COLO668 (cell line): ENCODE results near the gene ATP11A.

ENCODE experiments used
- DNase-seq: peaks from one replicate; lab custom pipeline; 2025; ENCODE audit not compliant: unreplicated experiment; lab: John Stamatoyannopoulos, UW

ATP11A gene

GRCh38 chr13:112689303-112690245 is at the start of gene ATP11A:
Gene ATP11A (plus strand): TSS chr13:112690038. CDS start chr13:112690417, 379 bp downstream.
- peak; percentile 99 for DNase-seq

GRCh38 chr13:112641456-112642089 is 48.3 kb upstream of the ATP11A start:
- DNase-seq, result no peak

DNA sequence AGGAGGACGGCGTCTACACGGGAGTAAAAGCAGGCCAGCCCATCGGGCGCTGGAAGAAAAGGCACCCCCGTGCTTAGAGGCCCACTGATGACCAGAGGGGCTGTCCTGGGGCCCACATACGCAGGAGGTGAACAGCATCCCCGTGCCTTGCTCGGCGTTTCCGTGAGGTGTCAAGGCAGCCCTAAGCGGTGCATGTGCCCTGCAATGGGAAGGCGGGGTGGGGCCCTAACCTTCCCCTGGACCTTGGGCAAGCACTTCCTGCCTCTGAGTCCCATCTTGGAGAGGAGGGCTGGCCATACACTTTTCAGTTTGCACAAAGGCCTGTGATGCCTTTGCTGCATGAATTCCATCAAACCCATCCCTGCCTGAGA is 47.8 kb upstream of the ATP11A start:
- no peak for DNase-seq

GRCh38 chr13:112643759-112644459 is 45.9 kb upstream of the ATP11A start:
- peak; percentile 59 for DNase-seq

- DNase-seq, result no peak
Observed at GRCh38 chr13:112645327-112645914, 44.4 kb upstream of the ATP11A start.

- DNase-seq, result no peak
Observed at GRCh38 chr13:112647256-112647655, 42.6 kb upstream of the ATP11A start.

DNA sequence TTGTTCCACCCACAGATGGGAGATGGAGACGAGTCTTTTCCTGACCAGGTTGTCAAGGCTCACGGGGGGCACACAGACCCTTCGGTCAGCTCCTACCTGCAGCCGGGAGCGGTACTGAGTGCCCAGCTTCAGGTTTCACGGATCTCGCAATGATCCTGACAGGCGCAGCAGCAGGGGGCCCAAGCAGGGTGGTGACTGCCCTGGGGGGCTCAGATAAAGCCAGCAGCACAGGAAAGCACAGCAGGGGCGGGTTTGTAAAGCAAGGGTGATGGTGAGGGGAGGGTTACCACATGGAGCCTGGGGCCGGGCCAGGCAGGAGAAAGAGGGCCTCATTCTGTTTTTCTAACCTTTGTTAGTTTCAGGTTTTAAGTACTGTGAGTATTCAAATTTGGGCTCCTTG is 41.7 kb upstream of the ATP11A start:
- DNase-seq, result no peak

- no peak for DNase-seq
Observed at GRCh38 chr13:112648966-112649690, 40.7 kb upstream of the ATP11A start.

DNA sequence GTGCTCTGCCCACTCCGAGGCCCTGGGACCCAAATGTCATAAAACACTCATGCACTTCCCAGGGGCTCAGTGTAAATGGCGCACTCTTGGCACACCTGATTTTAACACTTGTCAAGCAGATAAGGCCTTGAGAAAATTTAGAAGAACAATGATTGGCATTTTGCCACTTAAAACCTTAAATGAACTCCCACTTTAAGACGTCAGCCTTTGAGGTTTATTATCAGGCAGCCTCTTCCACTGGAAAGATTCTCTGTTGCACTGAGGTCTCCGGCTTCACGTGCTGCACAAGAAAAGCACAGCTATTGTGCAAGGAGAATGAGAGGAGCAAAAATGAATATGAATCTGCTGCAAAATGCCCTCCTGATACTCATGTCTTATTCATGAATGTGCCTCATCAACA is 38.5 kb upstream of the ATP11A start:
- DNase-seq, result no peak

- no peak for DNase-seq
Observed at GRCh38 chr13:112651750-112652511, 37.9 kb upstream of the ATP11A start.

DNA sequence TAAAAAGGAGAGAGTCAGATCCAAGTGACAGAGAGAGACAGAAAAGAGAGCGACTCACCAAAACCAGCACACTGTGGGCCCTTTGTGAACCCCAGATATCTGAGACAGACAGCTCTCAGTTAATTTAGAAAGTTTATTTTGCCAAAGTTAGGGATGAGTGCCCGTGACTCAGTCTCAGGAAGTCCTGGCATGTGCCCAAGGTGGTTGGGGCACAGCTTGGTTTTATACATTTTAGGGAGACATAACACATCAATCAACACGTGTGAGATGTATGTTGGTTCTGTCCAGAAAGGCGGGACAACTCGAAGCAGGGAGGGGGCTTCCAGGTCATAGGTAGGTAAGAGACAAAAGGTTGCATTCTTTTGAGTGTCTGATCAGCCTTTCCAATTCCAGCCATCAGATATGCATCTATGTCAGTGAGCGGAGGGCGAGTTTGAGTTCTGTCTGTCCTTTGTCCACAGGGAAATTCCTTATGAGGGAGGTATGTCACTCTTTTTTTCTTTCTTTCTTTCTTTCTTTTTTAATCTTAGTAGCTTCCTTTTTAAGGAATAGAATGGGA is 37.2 kb upstream of the ATP11A start:
- no peak for DNase-seq

GRCh38 chr13:112653071-112653470 is 36.8 kb upstream of the ATP11A start:
- DNase-seq, result no peak

- no peak for DNase-seq
Observed at GRCh38 chr13:112655913-112656312, 33.9 kb upstream of the ATP11A start.

GRCh38 chr13:112657850-112658445 is 31.9 kb upstream of the ATP11A start:
- DNase-seq, result no peak

DNA sequence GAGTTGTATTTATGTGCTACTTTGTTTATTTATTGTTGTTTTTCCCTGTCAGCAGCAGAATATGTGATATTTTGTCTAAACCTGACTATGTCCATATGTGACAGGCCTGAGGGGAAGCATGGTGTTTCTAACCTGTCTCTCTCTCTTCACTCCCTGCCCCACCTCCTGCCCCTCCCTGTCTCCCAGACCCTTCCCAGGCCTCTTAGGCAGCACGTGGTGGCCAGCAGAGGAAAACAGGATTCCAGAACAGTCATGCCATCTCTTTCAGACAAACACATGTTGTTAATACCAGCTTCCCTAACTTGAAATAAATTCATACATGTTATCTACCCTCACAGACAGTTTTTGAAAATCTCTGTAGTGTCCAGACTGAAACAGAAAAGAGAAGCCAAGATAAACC is 31.0 kb upstream of the ATP11A start:
- no peak for DNase-seq

DNA sequence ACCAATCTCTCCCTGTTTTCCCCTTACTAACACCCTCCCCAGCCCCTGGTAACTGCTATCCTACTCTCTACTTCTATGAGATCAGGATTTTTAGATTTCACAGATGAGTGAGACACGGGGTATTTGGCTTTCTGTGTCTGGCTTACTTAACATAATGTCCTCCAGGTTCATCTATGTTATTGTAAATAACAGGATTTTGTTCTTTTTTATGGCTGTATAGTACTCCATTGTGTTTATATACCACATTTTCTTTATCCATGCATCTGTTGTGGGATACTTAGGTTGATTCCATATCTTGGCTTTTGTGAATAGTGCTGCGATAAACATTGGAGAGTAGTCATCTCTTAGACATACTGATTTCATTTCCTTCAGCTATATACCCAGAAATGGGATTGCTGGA is 28.5 kb upstream of the ATP11A start:
- DNase-seq, result no peak

DNA sequence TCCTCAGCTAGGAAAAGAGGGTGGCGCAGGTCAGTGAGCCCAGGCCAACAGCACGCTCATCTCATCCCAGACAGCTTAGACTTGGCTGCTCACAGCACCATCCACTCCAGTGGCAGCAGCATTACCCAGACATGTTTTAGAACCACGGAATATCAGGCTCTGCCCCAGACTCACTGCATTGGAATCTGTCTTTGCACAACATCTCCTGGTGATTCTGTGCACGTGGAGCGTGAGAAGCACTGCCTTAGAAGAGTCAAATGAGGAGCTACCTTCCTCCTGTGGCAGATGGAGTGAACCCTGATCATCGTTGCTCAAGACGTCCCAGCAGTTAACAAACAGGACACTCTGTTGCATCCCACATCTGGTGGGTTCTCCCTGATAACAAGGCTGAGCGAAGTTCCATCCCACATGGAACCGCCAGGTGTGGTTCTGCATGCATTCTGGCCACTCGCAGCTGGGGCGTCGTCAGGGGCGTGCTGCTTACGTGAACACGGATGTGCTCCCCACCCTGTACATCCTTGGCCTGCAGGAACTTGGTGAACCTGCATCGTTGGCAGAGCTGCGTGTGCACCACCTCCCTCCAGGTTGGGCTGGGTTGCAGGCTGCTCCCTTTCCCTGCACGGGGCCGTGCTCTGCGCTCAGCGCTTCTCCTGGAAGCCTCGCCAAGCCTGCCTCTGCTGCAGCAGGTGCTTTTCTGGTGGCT is 25.2 kb upstream of the ATP11A start:
- no peak for DNase-seq

DNA sequence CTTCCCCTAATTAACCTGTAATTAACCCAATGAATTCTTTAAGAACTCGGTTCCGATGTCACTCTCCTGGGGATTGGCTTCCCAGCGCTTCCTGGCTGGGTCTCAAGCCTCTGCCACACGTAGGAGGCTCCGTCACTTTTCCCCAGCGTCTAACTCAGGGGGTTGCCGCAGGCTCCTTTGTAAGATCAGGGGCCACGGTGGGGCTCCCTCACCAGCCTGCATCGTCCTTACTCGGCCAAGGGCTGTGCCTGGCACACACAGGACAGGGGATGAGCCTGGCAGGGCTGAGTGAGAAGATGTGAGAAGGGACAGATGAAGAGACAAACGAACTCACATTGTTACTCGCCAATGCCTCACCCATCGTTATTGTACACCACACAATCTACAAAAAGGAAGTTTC is 20.9 kb upstream of the ATP11A start:
- no peak for DNase-seq
